Fibroblast of skin of right quadriceps (primary cell): ENCODE results near the gene FSTL3.
"Not testable (repeated sequence)": the region's sequence is repeated elsewhere in the genome, so short reads cannot be mapped to it uniquely, and the experiment has no call there.

Experiments used
- DNase-seq: peaks from one replicate; pipeline ENCODE4 v3.0.0-alpha.2; 2013

Gene FSTL3

GRCh38 chr19:682678-683320, 6.6 kb downstream of the FSTL3 start:
- no peak for DNase-seq

GRCh38 chr19:685454-685931, 9.3 kb downstream of the FSTL3 start:
- DNase-seq = no peak

- DNase-seq = no peak
Measured at GRCh38 chr19:686589-687297, 10.6 kb downstream of the FSTL3 start.

- no peak for DNase-seq
Measured at GRCh38 chr19:687569-688166, 11.5 kb downstream of the FSTL3 start.

GRCh38 chr19:688214-688613, 12.0 kb downstream of the FSTL3 start:
- no peak for DNase-seq

- DNase-seq = no peak
Measured at GRCh38 chr19:688992-689391, 12.8 kb downstream of the FSTL3 start.

GRCh38 chr19:690203-690602, 14.0 kb downstream of the FSTL3 start:
- no peak for DNase-seq

GRCh38 chr19:694481-695351, 18.5 kb downstream of the FSTL3 start:
- no peak for DNase-seq

- no peak for DNase-seq
Measured at GRCh38 chr19:695352-695949, 19.3 kb downstream of the FSTL3 start, which contains the start of gene PRSS57. TSS of gene PRSS57 (minus strand) at chr19:695452. CDS start at chr19:695430, 22 bp downstream.

GRCh38 chr19:698529-698928, 22.3 kb downstream of the FSTL3 start:
- not testable (repeated sequence) for DNase-seq

GRCh38 chr19:699885-700284, 23.7 kb downstream of the FSTL3 start:
- not testable (repeated sequence) for DNase-seq

- DNase-seq = not testable (repeated sequence)
Measured at GRCh38 chr19:702847-703246, 26.7 kb downstream of the FSTL3 start.

- DNase-seq = no peak
Measured at GRCh38 chr19:703329-703650, 27.1 kb downstream of the FSTL3 start.

GRCh38 chr19:703651-704446, 27.7 kb downstream of the FSTL3 start:
- DNase-seq = peak; percentile 39

GRCh38 chr19:704447-704741, 28.2 kb downstream of the FSTL3 start:
- DNase-seq = no peak

GRCh38 chr19:708154-709143, 32.3 kb downstream of the FSTL3 start, which contains the start of gene PALM:
TSS of gene PALM (plus strand) at chr19:708935. CDS start at chr19:709147, 212 bp downstream.
- DNase-seq = no peak

GRCh38 chr19:709196-709964, 33.2 kb downstream of the FSTL3 start:
- DNase-seq = no peak

- no peak for DNase-seq
Measured at GRCh38 chr19:709965-710571, 33.9 kb downstream of the FSTL3 start.

GRCh38 chr19:710767-711166, 34.6 kb downstream of the FSTL3 start:
- no peak for DNase-seq
